GM12878 (cell line): ENCODE measurements around the gene NDRG2.

Experiments
- CTCF ChIP-seq, 3 experiments: IDR thresholded peaks in 2 of 3; conservative IDR thresholded peaks in 1 of 3; 2 replicates each; pipeline ENCODE4 v1.5.1; 2011; ENCODE audit warnings: low read depth in 3 of 3, low read length in 3 of 3, mild to moderate bottlenecking in 3 of 3, control low read depth in 2 of 3, moderate library complexity in 2 of 3, inconsistent platforms in 1 of 3, mixed read lengths in 1 of 3; ENCODE audit not compliant: control insufficient read depth in 2 of 3, insufficient read depth in 1 of 3; ENCODE audit errors: extremely low read depth in 1 of 3
- MXI1 ChIP-seq: fragments of 150-350 bp; IDR thresholded peaks from 2 replicates; pipeline ENCODE4 v1.6.1; 2011; ENCODE audit warnings: low read depth, mild to moderate bottlenecking, inconsistent platforms, low read length, improper control_type of control experiment
- RAD21 ChIP-seq: IDR thresholded peaks from 2 replicates; pipeline ENCODE4 v1.6.1; 2011; ENCODE audit warnings: mild to moderate bottlenecking, low read depth, low read length, moderate library complexity; ENCODE audit not compliant: insufficient read depth

- no peak for TF ChIP-seq RAD21
- TF ChIP-seq CTCF (IDR thresholded peaks at IDR 0.05 in 2 of 3, conservative IDR thresholded peaks at IDR 0.05 in 1 of 3; ENCODE audit: control insufficient read depth in 2 of 3, extremely low read depth in 1 of 3, insufficient read depth in 1 of 3, low read depth in 3 of 3, low read length in 3 of 3): no peak
- no peak for TF ChIP-seq MXI1
Measured at GRCh38 chr14:21041676-21042433, 17.0 kb upstream of the NDRG2 start, which contains the start of gene RNASE7.
